Measurements from ENCODE around the gene ANKS3. TPM values are rescaled to one million over a fixed set of nuclear protein-coding genes. Genes with fewer than 3 reads are reported as not detected.

Gene ANKS3
- total RNA-seq, 1 experiment from 2014 or later: 25.5 TPM

DNA sequence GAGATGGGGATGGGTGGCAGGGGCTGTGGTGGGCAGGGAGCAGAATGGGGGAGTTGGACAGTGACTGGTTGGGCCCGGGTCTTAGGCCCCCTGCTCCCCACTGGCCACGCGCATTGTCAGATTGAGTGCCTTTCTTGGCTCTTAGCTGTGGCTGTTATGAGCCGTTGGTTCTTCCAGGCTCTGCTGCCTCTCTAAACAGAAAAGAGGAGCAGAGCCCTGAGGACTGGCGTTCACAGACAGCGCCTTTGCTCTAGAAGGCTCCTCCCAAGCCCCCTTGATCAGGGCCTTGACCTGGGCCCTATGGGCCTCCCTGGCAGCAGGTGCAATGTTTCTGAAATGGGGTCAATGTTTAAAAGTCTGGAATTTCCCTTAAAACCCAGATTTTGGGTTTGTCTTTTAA, 55.5 kb downstream of the ANKS3 start (continued):
- no peak for TF ChIP-seq REST (IDR thresholded peaks at IDR 0.05; ENCODE audit: low read depth)
- TF ChIP-seq, protein P1, sequence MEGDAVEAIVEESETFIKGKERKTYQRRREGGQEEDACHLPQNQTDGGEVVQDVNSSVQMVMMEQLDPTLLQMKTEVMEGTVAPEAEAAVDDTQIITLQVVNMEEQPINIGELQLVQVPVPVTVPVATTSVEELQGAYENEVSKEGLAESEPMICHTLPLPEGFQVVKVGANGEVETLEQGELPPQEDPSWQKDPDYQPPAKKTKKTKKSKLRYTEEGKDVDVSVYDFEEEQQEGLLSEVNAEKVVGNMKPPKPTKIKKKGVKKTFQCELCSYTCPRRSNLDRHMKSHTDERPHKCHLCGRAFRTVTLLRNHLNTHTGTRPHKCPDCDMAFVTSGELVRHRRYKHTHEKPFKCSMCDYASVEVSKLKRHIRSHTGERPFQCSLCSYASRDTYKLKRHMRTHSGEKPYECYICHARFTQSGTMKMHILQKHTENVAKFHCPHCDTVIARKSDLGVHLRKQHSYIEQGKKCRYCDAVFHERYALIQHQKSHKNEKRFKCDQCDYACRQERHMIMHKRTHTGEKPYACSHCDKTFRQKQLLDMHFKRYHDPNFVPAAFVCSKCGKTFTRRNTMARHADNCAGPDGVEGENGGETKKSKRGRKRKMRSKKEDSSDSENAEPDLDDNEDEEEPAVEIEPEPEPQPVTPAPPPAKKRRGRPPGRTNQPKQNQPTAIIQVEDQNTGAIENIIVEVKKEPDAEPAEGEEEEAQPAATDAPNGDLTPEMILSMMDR (IDR thresholded peaks at IDR 0.05 in 2 of 3, conservative IDR thresholded peaks at IDR 0.05 in 1 of 3; ENCODE audit: borderline replicate concordance in 1 of 3, insufficient read depth in 1 of 3, low read depth in 2 of 3, low read length in 2 of 3): no peak

- H3K27ac ChIP-seq (ENCODE audit: low read depth, low read length): no peak overlapping the region
- H3K9ac ChIP-seq (ENCODE audit: low read length): no peak overlapping the region
- ATAC-seq (no peak), DNase-seq (ENCODE audit: low read depth, low spot score) (no peak)
- H3K36me3 ChIP-seq (ENCODE audit: control insufficient read depth in 1 of 2, insufficient read depth in 2 of 2, low read length in 2 of 2): peaks cover 0 to 3% of the 10 kb centered on the region in 2 experiments; a peak in 1 of 4 replicates
- ChIA-PET POLR2A (no interaction called here), RAD21 (ENCODE audit: low non-redundant PET in 1 of 2, low total read pairs in 2 of 2, uncharacterized antibody in 2 of 2, unreplicated experiment in 2 of 2) (no interaction called here), CTCF (no interaction called here)
- H3K79me2 ChIP-seq (ENCODE audit: insufficient read depth, low read length): no peaks in the 10 kb centered on the region
- no peak overlapping the region for H3K4me3 ChIP-seq (replicated peaks in 1 of 2; ENCODE audit: low read depth in 1 of 2, low read length in 2 of 2)
- no peaks in the 10 kb centered on the region for H3K4me1 ChIP-seq (ENCODE audit: control insufficient read depth in 1 of 2, insufficient read depth in 2 of 2, low read length in 2 of 2)
- no TSS peak for BruUV-seq (replicated peaks)
- H2AFZ ChIP-seq (ENCODE audit: low read depth, low read length, poor library complexity, severe bottlenecking): no peak overlapping the region
- intact Hi-C loops (cut with micrococcal nuclease): no loop called here
- H3K27me3 ChIP-seq (ENCODE audit: insufficient read depth, low read length): no peaks in the 10 kb centered on the region
- H4K20me1 ChIP-seq (ENCODE audit: insufficient read depth): no peaks in the 10 kb centered on the region
- H3K4me2 ChIP-seq (ENCODE audit: low read length): no peak overlapping the region
- no peaks in the 10 kb centered on the region for H3K9me3 ChIP-seq (ENCODE audit: control insufficient read depth in 1 of 2, insufficient read depth in 1 of 2, low read depth in 1 of 2, low read length in 2 of 2)
- no peaks in the 10 kb centered on the region for H3K9me2 ChIP-seq (ENCODE audit: insufficient read depth)
- TF ChIP-seq FOSL1 (IDR thresholded peaks at IDR 0.05; ENCODE audit: low read depth) (no peak), ZFX (IDR thresholded peaks at IDR 0.05) (no peak), RAD21 (IDR thresholded peaks at IDR 0.05; ENCODE audit: low read depth) (no peak), ZBTB33 (IDR thresholded peaks at IDR 0.05; ENCODE audit: extremely low read depth, insufficient replicate concordance, low read length) (no peak), ELF1 (IDR thresholded peaks at IDR 0.05; ENCODE audit: borderline replicate concordance, low read depth) (no peak), REST (IDR thresholded peaks at IDR 0.05; ENCODE audit: low read depth) (no peak), ZNF274 (IDR thresholded peaks at IDR 0.05; ENCODE audit: low read depth, low read length) (no peak), ATF3 (IDR thresholded peaks at IDR 0.05) (no peak), EGR1 (IDR thresholded peaks at IDR 0.05; ENCODE audit: low read depth) (no peak), SIN3A (IDR thresholded peaks at IDR 0.05; ENCODE audit: low read depth) (no peak), JUND (IDR thresholded peaks at IDR 0.05) (no peak), EZH2 (IDR thresholded peaks at IDR 0.05) (no peak), POLR2A (IDR thresholded peaks at IDR 0.05; ENCODE audit: borderline replicate concordance, extremely low read depth, insufficient read depth, insufficient read length) (no peak), EZH2phosphoT487 (IDR thresholded peaks at IDR 0.05; ENCODE audit: borderline replicate concordance) (no peak)
Observed at GRCh38 chr16:4677994-4678393, 56.1 kb downstream of the ANKS3 start.
